Mesenteric fat pad (tissue), 1 donor: Measurements from ENCODE around the gene DBT. TPM values are rescaled to one million over a fixed set of nuclear protein-coding genes. Genes with fewer than 3 reads are reported as not detected.
"Not testable (repeated sequence)": the region's sequence is repeated elsewhere in the genome, so short reads cannot be mapped to it uniquely, and the experiment has no call there.

Source experiments
- DNase-seq: peaks from one replicate; pipeline ENCODE4 v3.0.0-alpha.2; 2020; ENCODE audit warnings: low spot score
- long read RNA-seq: library from polyadenylated mRNA; unstranded; transcript quantifications from one replicate; pipeline ENCODE4 v2.0.0, GENCODE V29; 2020
- total RNA-seq: library from RNA; stranded (reverse); fragmentation: NEBNext Ultra II Directional; extraction: Animal tissue kit (Norgen Biotek cat#: 25700); gene quantifications from one replicate; pipeline ENCODE4 v1.2.1, GENCODE V29; 2021
- donor health status: DM: yes; HTN: yes; CAD: no.

Gene DBT
- 9.3 TPM for total RNA-seq
- long read RNA-seq, full-length matches to known transcripts = 6 of 12 reads
- long read RNA-seq, partial matches to known transcripts = 2 of 12 reads
- long read RNA-seq, other reads (novel, unspliced or antisense) = 4 of 12 reads

DNA sequence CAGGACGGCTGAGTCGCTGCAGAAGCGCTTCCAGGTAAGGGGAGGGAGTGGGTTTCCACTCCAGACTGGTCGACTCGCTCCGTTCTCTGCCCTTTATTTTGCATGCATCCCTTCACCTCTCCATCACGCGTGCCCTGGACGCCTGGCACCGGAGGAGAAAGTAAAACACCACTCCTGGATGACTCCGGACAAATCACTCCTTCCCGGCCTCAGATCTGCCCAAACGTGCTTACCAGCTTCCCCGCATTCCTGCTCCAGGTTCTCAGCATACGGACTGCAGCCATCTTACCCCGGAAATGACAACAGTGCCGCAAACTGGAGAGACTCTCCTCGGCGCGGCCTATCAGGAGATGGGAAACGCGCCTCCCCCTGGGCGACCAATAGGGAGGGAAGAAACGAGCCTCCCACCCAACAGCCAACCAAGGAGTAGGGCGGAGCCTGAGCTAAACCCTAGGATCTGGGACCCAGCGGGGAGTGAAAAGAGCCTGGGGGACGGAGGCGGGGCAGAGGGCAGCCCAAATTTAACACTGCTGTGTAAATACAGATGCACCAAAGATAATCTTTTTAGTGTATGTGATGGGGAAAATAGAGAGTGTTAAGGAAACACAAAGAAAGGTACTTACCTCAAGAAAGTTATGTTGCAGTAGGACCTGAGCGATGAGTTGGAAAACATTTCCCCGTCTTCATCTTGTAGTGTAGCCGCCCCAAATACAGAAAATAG, at the start of gene DBT:
TSS of gene DBT (minus strand) at position 298 of the 721 bp plus-strand sequence. CDS start at position 284, 14 bp downstream.
- DNase-seq = peak; percentile 94

GRCh38 chr1:100298512-100298911, 48.9 kb upstream of the DBT start:
- no peak for DNase-seq

- not testable (repeated sequence) for DNase-seq
These were observed 47.4 kb upstream of the DBT start for GRCh38 chr1:100296997-100297396.

DNA sequence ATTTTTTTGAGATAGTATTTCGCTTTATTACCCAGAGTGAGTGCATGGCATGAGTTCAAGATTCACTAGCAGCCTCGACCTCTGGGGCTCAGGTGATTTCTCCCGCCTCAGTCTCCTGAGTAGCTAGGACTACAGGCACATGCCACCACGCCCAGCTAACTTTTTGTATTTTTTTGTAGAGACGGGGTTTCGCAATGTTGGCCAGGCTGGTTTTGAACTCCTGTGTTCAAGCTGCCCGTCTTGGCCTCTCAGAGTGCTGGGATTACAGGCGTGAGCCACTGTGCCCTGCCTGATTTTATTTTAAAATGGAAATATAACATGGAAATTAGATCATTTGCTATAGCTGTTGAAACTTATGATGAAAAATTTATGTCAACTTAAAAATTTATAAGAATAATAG, 46.5 kb upstream of the DBT start:
- DNase-seq = no peak

DNA sequence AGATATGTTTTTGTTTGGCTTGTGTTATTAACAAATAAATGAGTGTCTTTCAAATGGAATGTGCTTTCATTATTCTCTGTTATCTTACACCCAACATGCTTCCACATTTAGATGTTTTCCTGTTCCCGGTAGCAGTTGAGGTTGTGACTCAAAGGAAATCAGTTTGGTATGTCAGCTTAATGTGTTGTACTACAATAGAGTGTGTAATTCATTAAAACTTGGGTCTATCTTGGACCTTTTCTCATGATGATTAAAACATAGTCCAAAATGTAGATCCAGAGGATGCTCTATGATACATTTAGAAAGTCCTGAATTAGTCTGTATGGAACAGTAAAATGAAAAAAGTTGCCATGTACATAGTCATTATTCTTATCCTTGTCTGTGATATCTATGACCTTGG, 43.1 kb upstream of the DBT start:
- no peak for DNase-seq

GRCh38 chr1:100290291-100290690, 40.7 kb upstream of the DBT start:
- DNase-seq = no peak

GRCh38 chr1:100287162-100287561, 37.5 kb upstream of the DBT start:
- no peak for DNase-seq

GRCh38 chr1:100284591-100284990, 35.0 kb upstream of the DBT start:
- DNase-seq = no peak

DNA sequence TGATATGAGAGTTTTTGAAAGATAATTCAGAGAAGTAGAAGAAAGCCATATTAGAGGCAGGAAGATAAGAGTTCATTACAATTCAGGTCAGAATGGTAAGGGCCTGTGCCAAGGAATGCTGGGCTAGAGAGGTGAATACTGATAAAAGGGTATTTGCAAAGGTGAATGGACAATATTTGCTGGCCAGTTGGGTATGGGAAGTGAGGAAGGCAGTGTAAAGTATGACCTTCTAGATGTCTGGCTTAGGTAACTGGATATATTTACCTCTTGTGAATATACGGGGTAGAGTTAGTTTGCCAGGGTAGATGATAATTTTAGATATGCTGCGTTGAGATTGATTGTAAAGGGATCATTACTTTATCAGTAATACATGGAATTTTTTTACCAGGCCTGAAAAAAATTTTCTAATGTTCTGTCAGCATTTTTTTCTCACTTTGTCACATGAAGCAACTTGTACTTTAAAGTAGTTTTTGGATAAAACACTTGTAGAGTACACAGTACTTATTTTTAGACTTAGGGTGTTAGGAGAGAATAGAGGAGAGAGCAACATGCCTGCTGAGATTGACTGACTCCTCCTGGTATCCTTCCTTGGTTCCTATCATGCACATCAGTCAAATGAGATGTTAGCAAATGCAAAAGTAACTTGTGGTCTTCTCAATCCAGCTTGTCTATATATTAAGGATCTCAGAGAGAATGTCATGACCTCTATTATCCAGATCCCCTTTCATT, 30.5 kb upstream of the DBT start:
- no peak for DNase-seq

DNA sequence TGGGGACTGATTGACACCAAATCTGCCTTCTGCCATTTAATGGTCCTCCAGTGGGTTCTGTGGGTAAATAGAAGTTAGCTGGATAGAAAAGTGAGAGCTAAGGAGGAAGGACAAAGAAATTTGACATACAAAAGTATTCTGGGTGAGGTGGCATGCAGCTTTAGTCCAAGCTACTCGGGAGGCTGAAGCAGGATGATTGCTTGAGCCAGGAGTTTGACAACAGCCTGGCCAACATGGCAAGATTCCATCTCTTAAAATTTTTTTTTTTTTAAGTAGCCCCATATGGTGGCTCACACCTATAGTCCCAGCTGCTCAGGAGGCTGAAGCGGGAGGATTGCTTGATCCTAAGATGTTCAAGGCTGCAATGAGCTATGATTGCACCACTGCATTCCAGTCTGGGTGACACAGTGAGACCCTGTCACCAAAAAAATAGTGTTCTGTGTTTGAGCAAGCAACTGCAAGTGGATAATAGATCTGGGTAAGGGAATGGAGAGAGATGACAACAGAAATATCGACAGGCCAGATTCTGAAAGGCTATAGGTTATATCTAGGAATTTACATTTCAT, 29.8 kb upstream of the DBT start:
- no peak for DNase-seq

GRCh38 chr1:100277866-100278265, 28.2 kb upstream of the DBT start:
- no peak for DNase-seq

DNA sequence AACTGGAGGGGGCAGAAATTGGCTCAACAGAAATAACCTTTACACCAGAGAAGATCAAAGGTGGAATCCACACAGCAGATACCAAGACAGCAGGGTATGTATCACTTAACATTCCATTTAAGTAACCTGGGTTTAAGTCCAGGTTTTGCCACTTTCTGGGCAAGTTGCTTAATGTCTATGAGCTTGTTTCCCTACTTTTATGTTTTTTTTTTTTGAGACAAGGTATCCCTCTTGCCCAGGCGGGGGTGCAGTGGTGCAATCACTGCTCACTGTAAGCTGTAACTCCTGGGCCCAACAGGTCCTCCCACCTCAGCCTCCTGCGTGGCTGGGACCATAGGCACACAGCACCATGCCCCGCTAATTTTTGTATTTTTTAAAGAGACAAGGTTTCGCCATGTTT, 18.6 kb upstream of the DBT start:
- no peak for DNase-seq

DNA sequence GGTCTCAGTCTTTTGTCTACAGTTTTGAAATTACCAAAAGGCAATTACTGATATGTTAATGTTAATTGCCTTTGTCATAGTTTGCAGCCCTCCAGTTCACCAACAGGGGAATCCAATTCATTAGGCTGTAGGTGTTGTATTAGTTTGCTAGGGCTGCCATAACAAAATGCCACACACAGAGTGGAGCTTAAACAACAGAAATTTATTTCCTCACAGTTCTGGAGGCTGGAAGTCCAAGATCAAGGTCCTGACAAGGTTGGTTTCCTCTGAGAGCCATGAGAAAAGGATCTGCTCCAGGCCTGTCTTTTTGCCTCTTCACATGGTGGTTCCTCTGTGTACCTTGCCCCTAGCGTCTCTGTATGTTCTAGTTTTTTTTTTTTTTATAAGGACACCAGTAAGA, 17.6 kb upstream of the DBT start:
- no peak for DNase-seq

- no peak for DNase-seq
These were observed 17.1 kb upstream of the DBT start for GRCh38 chr1:100266741-100267140.

DNA sequence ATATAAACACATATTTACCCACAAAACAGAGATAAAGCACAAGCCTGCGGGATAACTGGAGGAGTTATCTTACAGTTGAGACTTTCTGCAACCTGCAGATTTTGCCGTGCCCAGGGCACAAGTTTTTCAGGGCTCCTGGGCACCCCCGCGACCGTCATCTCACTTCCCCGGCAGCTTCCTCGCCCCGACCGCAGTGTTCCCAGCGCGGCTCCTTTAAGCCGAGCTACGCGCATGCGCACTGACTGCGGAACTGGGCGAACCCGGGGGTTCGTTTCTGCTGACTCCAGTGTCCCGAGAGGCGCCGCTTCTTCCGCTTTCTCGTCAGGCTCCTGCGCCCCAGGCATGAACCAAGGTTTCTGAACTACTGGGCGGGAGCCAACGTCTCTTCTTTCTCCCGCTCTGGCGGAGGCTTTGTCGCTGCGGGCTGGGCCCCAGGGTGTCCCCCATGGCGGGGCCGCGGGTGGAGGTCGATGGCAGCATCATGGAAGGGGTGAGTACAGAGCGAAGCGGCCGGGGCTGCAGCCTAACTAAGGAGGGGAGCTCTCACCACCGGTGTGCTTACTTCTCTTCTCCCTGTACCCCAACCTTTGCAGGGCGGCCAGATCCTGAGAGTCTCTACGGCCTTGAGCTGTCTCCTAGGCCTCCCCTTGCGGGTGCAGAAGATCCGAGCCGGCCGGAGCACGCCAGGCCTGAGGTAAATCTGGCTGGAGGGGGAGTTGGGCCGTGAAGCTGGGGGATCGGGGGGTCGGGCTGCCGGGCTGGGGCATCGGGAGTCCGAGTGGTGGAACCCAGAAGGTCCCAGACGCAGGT, 16.5 kb upstream of the DBT start, which contains the start of gene RTCA:
TSS of gene RTCA (plus strand) at position 286 of the 810 bp plus-strand sequence. CDS start at position 446, 160 bp downstream.
- DNase-seq = peak; percentile 99

DNA sequence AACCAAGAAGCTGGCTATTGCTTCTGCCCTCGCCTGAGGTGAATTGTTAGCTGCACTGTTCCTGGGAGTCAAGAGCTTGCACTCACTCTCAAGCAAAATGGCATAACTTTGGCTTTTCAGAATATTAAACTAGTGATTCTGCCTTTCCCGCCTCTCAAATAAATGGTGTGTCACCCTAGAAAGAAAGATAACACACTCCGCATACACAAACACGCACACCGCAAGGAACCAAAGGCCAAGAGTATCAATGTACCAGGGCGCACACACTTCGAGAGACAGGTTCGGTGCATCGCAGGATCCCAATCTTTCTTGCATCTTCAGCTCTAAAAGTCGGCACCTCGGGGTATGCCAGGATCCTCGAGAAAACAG, 15.9 kb upstream of the DBT start:
- DNase-seq = no peak

- DNase-seq = not testable (repeated sequence)
These were observed 14.4 kb upstream of the DBT start for GRCh38 chr1:100264081-100264480.

GRCh38 chr1:100261686-100262085, 12.1 kb upstream of the DBT start:
- no peak for DNase-seq

- DNase-seq = not testable (repeated sequence)
These were observed 8.8 kb upstream of the DBT start for GRCh38 chr1:100258427-100258826.

- DNase-seq = not testable (repeated sequence)
These were observed 6.6 kb upstream of the DBT start for GRCh38 chr1:100256273-100256672.

- no peak for DNase-seq
These were observed 3.9 kb upstream of the DBT start for GRCh38 chr1:100253552-100253951.
